Neural cell (in vitro differentiated cells): ENCODE measurements around the gene RASA4. TPM values are rescaled to one million over a fixed set of nuclear protein-coding genes. Genes with fewer than 3 reads are reported as not detected.
"Not testable (repeated sequence)": the region's sequence is repeated elsewhere in the genome, so short reads cannot be mapped to it uniquely, and the experiment has no call there.

Source experiments
- H2AFZ ChIP-seq: fragments of 200-600, 300-800 bp; sonication (generic), shearing (Covaris generic); 2 replicates; pipeline ENCODE4 v1.6.0; 2014; ENCODE audit warnings: low read depth, mild to moderate bottlenecking, antibody characterized with exemption, low read length, moderate library complexity
- H3F3A ChIP-seq: fragments of 200-600 bp; shearing (Covaris generic); 2 replicates; pipeline ENCODE4 v1.6.1; 2016; ENCODE audit warnings: mild to moderate bottlenecking, moderate library complexity, mixed read lengths, antibody characterized with exemption, low read length; ENCODE audit not compliant: insufficient read depth, poor library complexity, severe bottlenecking
- H3K27ac ChIP-seq: fragments of 200-600, 300-800 bp; sonication (generic), shearing (Covaris generic); 2 replicates; pipeline ENCODE4 v1.5.1; 2014; ENCODE audit warnings: mild to moderate bottlenecking, low read length, moderate library complexity
- H3K27me3 ChIP-seq: fragments of 300-800, 200-600 bp; sonication (generic), shearing (Covaris generic); 2 replicates; pipeline ENCODE4 v1.6.0; 2014; ENCODE audit warnings: mild to moderate bottlenecking, low read depth, low read length, moderate library complexity; ENCODE audit not compliant: insufficient read depth
- H3K36me3 ChIP-seq: fragments of 300-800, 200-600 bp; sonication (generic), shearing (Covaris generic); 2 replicates; pipeline ENCODE4 v1.5.1; 2014; ENCODE audit warnings: mild to moderate bottlenecking, antibody characterized with exemption, low read length, moderate library complexity; ENCODE audit not compliant: insufficient read depth
- H3K4me2 ChIP-seq: fragments of 300-800, 200-600 bp; sonication (generic), shearing (Covaris generic); 2 replicates; pipeline ENCODE4 v1.6.0; 2014; ENCODE audit warnings: mild to moderate bottlenecking, low read length
- H3K4me3 ChIP-seq: fragments of 300-800, 200-600 bp; sonication (generic), shearing (Covaris generic); 2 replicates; pipeline ENCODE4 v1.5.1; 2014; ENCODE audit warnings: mild to moderate bottlenecking, low read length, moderate library complexity
- H3K79me2 ChIP-seq: fragments of 200-600 bp; shearing (Covaris generic); replicated peaks from 2 replicates; pipeline ENCODE4 v1.6.0; 2014; ENCODE audit warnings: mild to moderate bottlenecking, low read length, moderate library complexity; ENCODE audit not compliant: insufficient read depth
- H3K9ac ChIP-seq: fragments of 300-800, 200-600 bp; sonication (generic), shearing (Covaris generic); 2 replicates; pipeline ENCODE4 v1.6.1; 2016; ENCODE audit warnings: mild to moderate bottlenecking, low read length, mixed read lengths
- H3K9me2 ChIP-seq: fragments of 200-600 bp; shearing (Covaris generic); 2 replicates; pipeline ENCODE4 v1.6.1; 2016; ENCODE audit warnings: mild to moderate bottlenecking, low read length, mixed read lengths; ENCODE audit not compliant: insufficient read depth
- H3K9me3 ChIP-seq: fragments of 200-600, 300-800 bp; sonication (generic), shearing (Covaris generic); 2 replicates; pipeline ENCODE4 v1.6.1; 2016; ENCODE audit warnings: mild to moderate bottlenecking, mixed run types, low read length, moderate library complexity, mixed read lengths
- H4K20me1 ChIP-seq: fragments of 200-600 bp; shearing (Covaris generic); 2 replicates; pipeline ENCODE4 v1.6.1; 2016; ENCODE audit warnings: mild to moderate bottlenecking, mixed run types; ENCODE audit not compliant: insufficient read depth
- polyA plus RNA-seq: library from polyadenylated mRNA; depleted of rRNA; stranded (reverse); fragments of >200 nt; gene quantifications from 2 replicates; pipeline ENCODE4 v1.2.3, GENCODE V29; 2014

RASA4 gene
- polyA plus RNA-seq, 1 donor from 2014 or later, result 151 TPM

DNA sequence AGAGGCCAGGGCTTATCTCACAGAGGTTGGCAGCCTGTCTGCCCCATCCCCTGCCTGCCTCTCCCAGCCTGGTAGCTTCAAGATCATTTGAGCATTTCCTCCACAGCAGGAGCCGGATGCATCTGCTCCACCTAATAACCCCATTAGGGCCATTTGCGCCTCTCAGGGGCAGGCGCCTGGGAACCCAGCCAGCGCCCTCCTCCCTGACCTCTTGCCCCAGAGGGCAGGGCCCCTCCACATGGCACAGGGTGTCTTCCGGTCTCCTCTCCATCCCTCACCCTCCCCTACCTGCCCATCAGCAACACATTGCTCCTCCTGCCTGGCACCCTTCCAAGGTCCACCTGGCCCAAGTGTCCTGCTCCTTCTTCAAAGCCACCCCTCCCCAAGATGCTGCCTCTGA, 18.8 kb upstream of the RASA4 start:
- H3K4me3 ChIP-seq, H3K79me2 ChIP-seq, H3K4me2 ChIP-seq, H3K9me2 ChIP-seq, H3K9me3 ChIP-seq, H3K27me3 ChIP-seq, H3K36me3 ChIP-seq, H3F3A ChIP-seq, H4K20me1 ChIP-seq, H3K9ac ChIP-seq, H2AFZ ChIP-seq, H3K27ac ChIP-seq: not testable (repeated sequence)

DNA sequence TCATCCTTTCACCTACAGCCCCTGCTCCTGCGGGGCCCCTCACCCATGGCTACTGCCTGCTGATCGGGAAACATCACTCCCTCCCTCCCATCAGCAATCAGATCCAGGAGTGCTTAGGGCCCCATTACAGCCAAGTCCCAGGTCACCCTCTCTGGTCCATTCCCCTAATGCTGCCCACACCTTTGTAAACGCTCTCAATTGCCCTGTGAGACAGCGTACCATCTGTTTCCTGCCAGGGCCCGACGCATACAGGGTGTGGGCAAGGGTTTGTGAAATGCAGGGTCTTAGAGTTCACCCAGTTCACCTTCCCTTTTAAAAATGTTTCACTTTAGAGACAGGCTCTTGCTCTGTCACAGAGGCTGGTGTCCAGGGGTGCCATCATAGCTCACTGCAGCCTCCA, 17.7 kb upstream of the RASA4 start:
- not testable (repeated sequence) for H3K27me3 ChIP-seq, H3K4me3 ChIP-seq, H4K20me1 ChIP-seq, H3K9me2 ChIP-seq, H3K36me3 ChIP-seq, H3K9me3 ChIP-seq, H3K4me2 ChIP-seq, H3K27ac ChIP-seq, H3K9ac ChIP-seq, H3F3A ChIP-seq, H2AFZ ChIP-seq, H3K79me2 ChIP-seq

DNA sequence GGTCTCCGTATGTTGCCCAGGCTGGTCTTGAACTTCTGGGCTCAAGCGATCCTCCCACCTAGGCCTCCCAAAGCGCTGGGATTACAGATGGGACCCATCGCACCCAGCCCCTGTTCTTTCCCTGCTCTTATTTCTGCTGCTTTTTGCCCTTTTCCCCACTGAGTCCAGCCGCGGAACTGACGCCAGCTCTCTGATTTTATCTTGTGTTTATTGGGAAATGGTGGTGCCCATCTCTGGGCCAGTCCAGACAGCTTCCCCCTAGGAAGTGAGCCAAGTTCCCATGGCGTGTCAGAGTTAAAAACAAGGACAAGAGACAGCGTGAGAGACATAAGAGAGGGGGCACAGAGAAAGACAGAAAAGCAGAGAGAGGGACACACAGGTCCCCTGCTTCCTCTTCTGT, 14.1 kb upstream of the RASA4 start:
- not testable (repeated sequence) for H3F3A ChIP-seq, H3K4me2 ChIP-seq, H3K27me3 ChIP-seq, H3K27ac ChIP-seq, H3K4me3 ChIP-seq, H3K36me3 ChIP-seq, H3K9me2 ChIP-seq, H4K20me1 ChIP-seq, H3K9ac ChIP-seq, H2AFZ ChIP-seq, H3K79me2 ChIP-seq, H3K9me3 ChIP-seq

DNA sequence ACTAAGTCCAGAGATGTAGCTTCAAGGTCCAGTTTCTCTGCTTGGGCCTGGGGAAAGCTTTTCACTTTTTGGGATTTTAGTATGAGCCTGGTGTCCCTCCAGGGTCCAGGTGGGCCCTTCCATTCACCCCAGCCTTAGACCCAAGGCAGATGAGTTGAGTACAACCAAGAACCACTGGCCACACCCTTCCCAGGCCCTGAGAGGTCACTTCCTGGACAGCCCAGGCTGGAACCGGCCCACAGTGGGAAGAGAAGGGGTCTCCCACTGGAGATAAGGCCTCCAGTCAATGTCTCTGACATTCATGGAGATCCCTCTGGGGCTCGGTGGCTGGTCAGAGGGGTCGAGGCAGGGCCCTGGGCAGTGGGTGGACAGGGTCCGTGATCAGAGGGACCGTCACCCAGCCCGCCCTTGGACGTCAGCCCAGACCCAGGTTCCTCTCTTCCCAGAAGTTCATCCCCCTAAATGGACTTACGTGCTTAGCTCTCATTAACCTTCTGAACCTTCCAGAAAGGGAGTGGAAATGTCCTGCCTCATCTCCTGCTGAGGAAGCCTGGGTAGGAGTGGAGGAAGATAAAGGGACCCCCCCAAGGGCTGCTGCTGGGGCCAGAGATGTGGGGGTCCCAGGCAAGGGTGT, 10.8 kb upstream of the RASA4 start:
- H3K27ac ChIP-seq, H3K79me2 ChIP-seq, H3K9ac ChIP-seq, H3K4me3 ChIP-seq, H3F3A ChIP-seq, H3K4me2 ChIP-seq, H4K20me1 ChIP-seq, H3K27me3 ChIP-seq, H2AFZ ChIP-seq, H3K36me3 ChIP-seq, H3K9me2 ChIP-seq, H3K9me3 ChIP-seq: not testable (repeated sequence)

DNA sequence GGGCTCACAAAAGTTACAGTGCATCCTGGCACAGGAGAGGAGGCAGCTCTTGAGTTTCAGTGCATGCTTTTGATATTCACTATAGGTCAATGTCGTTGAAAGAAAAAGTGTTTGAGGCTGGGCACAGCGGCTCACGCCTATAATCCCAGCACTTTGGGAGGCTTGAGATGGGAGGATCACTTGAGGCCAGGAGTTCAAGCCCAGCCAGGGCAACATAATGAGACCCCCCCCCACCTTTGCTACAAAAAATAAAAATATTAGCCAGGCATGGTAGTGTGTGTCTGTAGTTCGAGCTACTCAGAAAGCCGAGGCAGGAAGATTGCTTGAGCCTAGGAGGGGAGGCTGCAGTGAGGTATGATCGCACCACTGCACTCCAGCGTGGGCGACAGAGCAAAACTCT, 1.6 kb upstream of the RASA4 start:
- not testable (repeated sequence) for H3K4me2 ChIP-seq, H3K9ac ChIP-seq, H3K27me3 ChIP-seq, H3K36me3 ChIP-seq, H3K79me2 ChIP-seq, H3F3A ChIP-seq, H3K9me3 ChIP-seq, H3K4me3 ChIP-seq, H2AFZ ChIP-seq, H3K9me2 ChIP-seq, H4K20me1 ChIP-seq, H3K27ac ChIP-seq

DNA sequence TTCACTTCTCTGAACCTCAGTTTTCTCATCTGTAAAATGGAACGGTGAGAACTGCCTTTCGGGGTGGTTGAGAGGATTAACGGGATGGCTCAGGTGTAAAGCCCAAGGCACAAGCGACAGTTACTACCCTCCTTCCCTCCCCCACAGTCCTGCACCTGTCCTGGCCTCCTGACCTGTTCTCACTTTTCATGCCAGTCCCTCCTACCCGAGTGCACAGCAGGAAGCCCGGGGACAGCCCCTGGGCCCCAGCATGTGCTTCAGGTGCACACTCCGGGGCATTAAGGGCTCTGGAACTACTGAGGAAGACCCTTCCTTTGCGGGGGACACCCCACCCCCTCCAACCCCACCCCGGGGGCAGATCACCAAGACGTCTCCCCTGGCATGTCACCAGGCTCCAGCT, 626 bp downstream of the RASA4 start:
- H3K4me2 ChIP-seq, H4K20me1 ChIP-seq, H3K27ac ChIP-seq: not testable (repeated sequence)

DNA sequence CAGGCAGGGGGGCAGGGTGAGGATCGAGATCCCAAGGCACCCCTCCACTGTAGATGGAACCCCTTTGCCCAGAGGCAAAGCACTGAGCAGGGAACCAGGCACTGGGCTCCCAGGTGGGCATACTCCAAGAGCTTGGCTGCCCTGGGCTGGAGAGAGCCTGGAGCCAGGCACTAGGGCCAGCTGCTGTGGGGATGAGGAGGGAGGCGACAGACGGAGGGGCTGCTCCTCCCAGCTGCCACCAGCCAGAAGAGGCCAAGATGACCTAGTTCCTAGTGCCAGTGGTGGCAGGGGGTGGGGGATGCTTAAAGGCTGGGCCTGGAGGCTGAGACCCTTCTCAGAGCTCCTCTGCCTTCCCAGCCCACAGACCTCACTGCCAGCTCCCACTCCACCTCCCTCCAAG, 1.7 kb downstream of the RASA4 start:
- H3K4me2 ChIP-seq, H4K20me1 ChIP-seq, H3K9ac ChIP-seq, H3K27ac ChIP-seq, H2AFZ ChIP-seq, H3K9me2 ChIP-seq, H3F3A ChIP-seq, H3K9me3 ChIP-seq, H3K27me3 ChIP-seq, H3K36me3 ChIP-seq, H3K79me2 ChIP-seq, H3K4me3 ChIP-seq: not testable (repeated sequence)

More for the DNA sequence above, 626 bp downstream of the RASA4 start:
- H3K9me2 ChIP-seq, H3K36me3 ChIP-seq, H3F3A ChIP-seq, H2AFZ ChIP-seq, H3K79me2 ChIP-seq, H3K9me3 ChIP-seq, H3K9ac ChIP-seq, H3K27me3 ChIP-seq, H3K4me3 ChIP-seq: not testable (repeated sequence)

DNA sequence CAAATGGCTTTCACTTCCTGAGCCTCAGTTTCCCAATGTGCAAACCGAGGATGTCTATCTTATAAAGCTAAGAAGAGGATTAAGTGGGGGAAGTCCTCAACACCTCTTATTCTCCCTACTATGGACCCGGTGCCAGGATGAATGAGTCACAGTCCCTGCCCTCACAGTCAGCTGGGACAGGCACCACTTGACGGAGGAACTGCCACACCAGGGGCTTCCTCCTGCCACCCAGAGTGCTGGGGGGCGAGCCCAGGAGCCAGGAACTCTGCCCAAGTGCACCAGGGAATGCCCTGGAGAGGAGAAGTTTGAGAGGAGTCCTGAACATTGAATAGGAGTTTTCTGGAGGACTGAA, 2.2 kb downstream of the RASA4 start:
- H3K27me3 ChIP-seq, H3K9ac ChIP-seq, H4K20me1 ChIP-seq, H3K4me3 ChIP-seq, H3F3A ChIP-seq, H3K36me3 ChIP-seq, H3K9me2 ChIP-seq, H3K27ac ChIP-seq, H3K79me2 ChIP-seq, H3K9me3 ChIP-seq, H3K4me2 ChIP-seq, H2AFZ ChIP-seq: not testable (repeated sequence)
